Prostate gland (tissue), 2 donors: ENCODE data around the gene TRIM29. TPM values are rescaled to one million over a fixed set of nuclear protein-coding genes. Genes with fewer than 3 reads are reported as not detected.
A peak's percentile ranks its signal among the peaks of the same experiment; 100 is the strongest.

Source experiments
- DNase-seq: peaks from one replicate; pipeline ENCODE4 v3.0.0-alpha.2; 2019; ENCODE audit warnings: low spot score
- H3K27ac ChIP-seq, 2 donors: fragments of 200-600 bp; sonication (generic); 2 replicates each; pipeline ENCODE4 v1.5.1; 2017 to 2019
- H3K27me3 ChIP-seq: fragments of 200-600 bp; sonication (generic); replicated peaks from 2 replicates; pipeline ENCODE4 v1.5.1; 2019; ENCODE audit not compliant: insufficient read depth
- H3K36me3 ChIP-seq, 2 donors: fragments of 200-600 bp; sonication (generic); 1 replicate in 1 of 2; 2 replicates in 1 of 2; pipeline versions ENCODE4 v1.5.1 to v1.8.1; 2017 to 2019
- H3K4me1 ChIP-seq: fragments of 200-600 bp; sonication (generic); replicated peaks from 2 replicates; pipeline ENCODE4 v1.5.1; 2019
- H3K4me3 ChIP-seq, 2 donors: fragments of 200-600 bp; sonication (generic); 2 replicates each; pipeline ENCODE4 v1.5.1; 2017 to 2019
- H3K9me3 ChIP-seq: fragments of 200-600 bp; sonication (generic); 2 replicates; pipeline ENCODE4 v1.5.1; 2017
- CTCF ChIP-seq, 4 experiments: fragments of 200-600 bp in 2 of 4; fragments of 450-650 bp in 2 of 4; sonication (generic) in 2 of 4; IDR thresholded peaks; 1 replicate in 3 of 4; 2 replicates in 1 of 4; pipeline ENCODE4 v1.5.1; 2016 to 2019; ENCODE audit warnings: antibody characterized with exemption in 4 of 4, mild to moderate bottlenecking in 2 of 4, moderate library complexity in 2 of 4
- POLR2A ChIP-seq: fragments of 450-650 bp; IDR thresholded peaks from one replicate; pipeline ENCODE4 v1.6.1; 2016; ENCODE audit warnings: antibody characterized with exemption, mild to moderate bottlenecking
- POLR2AphosphoS5 ChIP-seq: sonication (generic); formaldehyde crosslinking; IDR thresholded peaks from one replicate; pipeline ENCODE4 v1.6.1; 2017; ENCODE audit warnings: antibody characterized with exemption
- WGBS: methylation state at CpG from one replicate; pipeline ENCODE4 v1.1.5; 2018; 5-methylcytosine and 5-hydroxymethylcytosine counted together
- intact Hi-C: fragments of 100-400 bp; cut with DNase I; formaldehyde crosslinking; loops from one replicate; pipeline ENCODE4 v1.14.2; 2022
- total RNA-seq, 2 donors: library from RNA; depleted of rRNA; stranded (reverse); fragments of >200 nt; gene quantifications; one replicate each; pipeline ENCODE4 v1.1.0, GENCODE V29; 2016

The TRIM29 gene
- total RNA-seq, 2 donors from 2014 or later, result 73.7 to 126 TPM

GRCh38 chr11:120126620-120127019 lies 11.3 kb downstream of the TRIM29 start:
- no peaks in the 10 kb centered on the region for H3K36me3 ChIP-seq
- H3K27me3 ChIP-seq, result no peaks in the 10 kb centered on the region
- no peaks in the 10 kb centered on the region for H3K9me3 ChIP-seq
- no peak overlapping the region for H3K4me3 ChIP-seq
- WGBS, result 76% methylated on average over 4 of the region's 4 CpGs
- peaks cover 4% of the 10 kb centered on the region for H3K4me1 ChIP-seq
- no peak for DNase-seq
- intact Hi-C loops, result no loop called here
- TF ChIP-seq CTCF (IDR thresholded peaks at IDR 0.05) (no peak), POLR2A (no peak), POLR2AphosphoS5 (no peak)
- H3K27ac ChIP-seq, result peak overlapping the region in 1 of 2 donors; percentile 34

GRCh38 chr11:120125509-120125908 lies 12.4 kb downstream of the TRIM29 start:
- intact Hi-C loops, result no loop called here
- 80% methylated on average over 8 of the region's 8 CpGs for WGBS
- no peak overlapping the region for H3K27ac ChIP-seq

GRCh38 chr11:120125024-120125423 lies 12.9 kb downstream of the TRIM29 start:
- intact Hi-C loops, result no loop called here
- H3K27me3 ChIP-seq, result no peaks in the 10 kb centered on the region
- 39% methylated on average over 5 of the region's 5 CpGs for WGBS
- no peak for DNase-seq
- peaks cover 4% of the 10 kb centered on the region for H3K4me1 ChIP-seq
- no peaks in the 10 kb centered on the region for H3K9me3 ChIP-seq
- H3K4me3 ChIP-seq, result no peak overlapping the region
- H3K27ac ChIP-seq, result no peak overlapping the region
- no peaks in the 10 kb centered on the region for H3K36me3 ChIP-seq
- TF ChIP-seq POLR2A (no peak), CTCF (IDR thresholded peaks at IDR 0.05) (no peak), POLR2AphosphoS5 (peak; percentile 19)

More at GRCh38 chr11:120125509-120125908, 12.4 kb downstream of the TRIM29 start:
- H3K4me3 ChIP-seq, result no peak overlapping the region
- TF ChIP-seq POLR2AphosphoS5 (no peak), CTCF (IDR thresholded peaks at IDR 0.05) (no peak), POLR2A (no peak)
- DNase-seq, result no peak
- peaks cover 4% of the 10 kb centered on the region for H3K4me1 ChIP-seq
- H3K36me3 ChIP-seq, result no peaks in the 10 kb centered on the region
- H3K9me3 ChIP-seq, result no peaks in the 10 kb centered on the region
- no peaks in the 10 kb centered on the region for H3K27me3 ChIP-seq

DNA sequence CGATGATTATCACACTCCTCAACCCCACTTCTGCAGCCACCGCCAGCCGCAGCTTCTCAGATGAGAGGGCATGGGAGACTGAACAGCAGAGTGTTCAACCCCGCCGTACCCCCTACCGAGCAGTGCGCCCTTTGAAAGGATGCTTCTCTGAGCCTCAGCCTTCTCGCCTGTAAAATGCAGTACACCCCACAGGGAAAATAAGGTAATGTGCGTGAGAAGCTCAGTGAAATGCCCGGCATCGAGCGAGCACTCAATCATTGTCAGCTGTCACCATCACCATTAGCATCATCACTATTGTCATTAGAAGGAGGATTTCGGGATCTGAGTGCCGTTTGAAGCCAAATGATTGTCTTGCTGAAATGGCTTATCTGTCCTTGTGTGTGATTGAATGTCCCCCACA lies 13.6 kb downstream of the TRIM29 start:
- intact Hi-C loops, result no loop called here
- Histone ChIP-seq H3K27ac (no peak overlapping the region), H3K36me3 (no peaks in the 10 kb centered on the region), H3K4me3 (no peak overlapping the region), H3K27me3 (no peaks in the 10 kb centered on the region), H3K9me3 (no peaks in the 10 kb centered on the region), H3K4me1 (peaks cover 4% of the 10 kb centered on the region)
- 87% methylated on average over 13 of the region's 14 CpGs for WGBS
- TF ChIP-seq POLR2AphosphoS5 (no peak), CTCF (IDR thresholded peaks at IDR 0.05) (no peak), POLR2A (no peak)
- no peak for DNase-seq

GRCh38 chr11:120123946-120124345 lies 14.0 kb downstream of the TRIM29 start:
- intact Hi-C loops, result no loop called here
- no peak overlapping the region for H3K27ac ChIP-seq
- H3K36me3 ChIP-seq, result no peaks in the 10 kb centered on the region
- H3K9me3 ChIP-seq, result no peaks in the 10 kb centered on the region
- DNase-seq, result no peak
- 68% methylated on average over 12 of the region's 13 CpGs for WGBS
- no peak overlapping the region for H3K4me3 ChIP-seq
- H3K27me3 ChIP-seq, result no peaks in the 10 kb centered on the region
- peaks cover under 1% of the 10 kb centered on the region for H3K4me1 ChIP-seq
- no peak for TF ChIP-seq POLR2A
- no peak for TF ChIP-seq POLR2AphosphoS5
- no peak for TF ChIP-seq CTCF (IDR thresholded peaks at IDR 0.05)
